Activated B cell treated with CpG ODN at 0.5 μM for 24 hours (primary cell): ENCODE results near the gene PGAP2. TPM values are rescaled to one million over a fixed set of nuclear protein-coding genes. Genes with fewer than 3 reads are reported as not detected.
A peak's percentile ranks its signal among the peaks of the same experiment; 100 is the strongest.

Source experiments
- ATAC-seq: fragments of 200-7000 bp; cut with Tn5 transposase; one replicate; pipeline ENCODE4 v1.10.0; 2021; ENCODE audit warnings: low read depth, mild to moderate bottlenecking, moderate library complexity
- CTCF ChIA-PET: fragments of 350-600 bp; sonication (Branson Sonifier 250); formaldehyde crosslinking; loops from one replicate; lab custom pipeline; 2021; ENCODE audit warnings: antibody characterized with exemption; lab: Charles Lee
- POLR2A ChIA-PET: fragments of 350-600 bp; sonication (Branson Sonifier 250); formaldehyde crosslinking; loops from one replicate; lab custom pipeline; 2021; ENCODE audit warnings: antibody characterized with exemption; lab: Charles Lee
- DNase-seq: peaks from one replicate; pipeline ENCODE4 v3.0.0; 2022
- H3K27ac Mint-ChIP-seq: one replicate; pipeline ENCODE4 v1.8.0; 2020; ENCODE audit warnings: mixed read lengths
- H3K27me3 Mint-ChIP-seq: one replicate; pipeline ENCODE4 v1.8.0; 2021; ENCODE audit warnings: mixed read lengths
- H3K36me3 Mint-ChIP-seq: one replicate; pipeline ENCODE4 v1.8.0; 2021; ENCODE audit warnings: low read depth, mixed read lengths
- H3K4me1 Mint-ChIP-seq: one replicate; pipeline ENCODE4 v1.8.0; 2021; ENCODE audit warnings: mixed read lengths
- H3K4me3 Mint-ChIP-seq: one replicate; pipeline ENCODE4 v1.8.0; 2020; ENCODE audit warnings: mild to moderate bottlenecking, mixed read lengths
- H3K9me3 Mint-ChIP-seq: one replicate; pipeline ENCODE4 v1.8.0; 2020; ENCODE audit warnings: mixed read lengths
- CTCF ChIP-seq: fragments of 200-600 bp; IDR thresholded peaks from one replicate; pipeline ENCODE4 v1.8.0; 2022; ENCODE audit warnings: antibody characterized with exemption, mild to moderate bottlenecking
- intact Hi-C: fragments of 100-400 bp; cut with micrococcal nuclease; formaldehyde crosslinking; loops from one replicate; pipeline ENCODE4 v1.15.1; 2024
- total RNA-seq: library from RNA; stranded (reverse); gene quantifications from 2 replicates; pipeline ENCODE4 v1.2.3, GENCODE V29; 2022

Gene PGAP2
- total RNA-seq, 1 donor from 2014 or later = 25.0 TPM

- ChIA-PET CTCF (interaction anchor here (0.7 to 13.0 kb wide), 3 partner anchors 8 to 100 kb away, joined by 4 to 156 read pairs (median 8); partner anchors contain the start of genes RHOG and STIM1), POLR2A (interaction anchor here (1.6 to 3.1 kb wide), 2 partner anchors 8 to 22 kb away, joined by 10 to 24 read pairs; partner anchors contain the start of genes RHOG and STIM1)
- peaks cover 75% of the 10 kb centered on the region for H3K4me1 Mint-ChIP-seq
- ATAC-seq (no peak), DNase-seq (no peak)
- no peak for TF ChIP-seq CTCF
- intact Hi-C loops = no loop called here
- peaks cover 75% of the 10 kb centered on the region for H3K36me3 Mint-ChIP-seq
- no peaks in the 10 kb centered on the region for H3K9me3 Mint-ChIP-seq
- no peak overlapping the region for H3K4me3 Mint-ChIP-seq
- H3K27ac Mint-ChIP-seq = peak overlapping the region; percentile 50
- H3K27me3 Mint-ChIP-seq = no peaks in the 10 kb centered on the region
Measured at GRCh38 chr11:3832816-3833215, 24.5 kb downstream of the PGAP2 start.

- no peak for ATAC-seq
- POLR2A ChIA-PET = interaction anchor here (1.6 kb wide), 1 partner anchor 22 kb away, joined by 10 read pairs; the partner anchor contains the start of gene STIM1
- Mint-ChIP-seq H3K4me3 (no peak overlapping the region), H3K4me1 (peaks cover 79% of the 10 kb centered on the region), H3K27ac (peak overlapping the region; percentile 59), H3K9me3 (no peaks in the 10 kb centered on the region), H3K27me3 (no peaks in the 10 kb centered on the region), H3K36me3 (peaks cover 75% of the 10 kb centered on the region)
- TF ChIP-seq CTCF = no peak
- CTCF ChIA-PET = interaction anchor here (0.7 to 13.0 kb wide), 2 partner anchors 19 to 99 kb away, joined by 4 to 156 read pairs; partner anchors contain the start of gene STIM1
- intact Hi-C loops = no loop called here
- no peak for DNase-seq
Measured at GRCh38 chr11:3833449-3833848, 25.1 kb downstream of the PGAP2 start.

- Mint-ChIP-seq H3K27me3 (no peaks in the 10 kb centered on the region), H3K27ac (peak overlapping the region; percentile 76), H3K4me3 (peak overlapping the region; percentile 65), H3K36me3 (peaks cover 78% of the 10 kb centered on the region), H3K9me3 (no peaks in the 10 kb centered on the region), H3K4me1 (peaks cover 88% of the 10 kb centered on the region)
- ATAC-seq = no peak
- no peak for DNase-seq
- intact Hi-C loops = no loop called here
- CTCF ChIA-PET = interaction anchor here (0.8 to 13.0 kb wide), 2 partner anchors 9 to 18 kb away, joined by 3 to 156 read pairs; partner anchors contain the start of gene STIM1
- POLR2A ChIA-PET = interaction anchor here (1.3 to 1.4 kb wide), 3 partner anchors 10 to 21 kb away, joined by 3 to 7 read pairs (median 4); partner anchors contain the start of gene STIM1
- no peak for TF ChIP-seq CTCF
Measured at GRCh38 chr11:3834349-3834663, 25.9 kb downstream of the PGAP2 start.

- intact Hi-C loops = no loop called here
- no peaks in the 10 kb centered on the region for H3K27me3 Mint-ChIP-seq
- no peak for DNase-seq
Measured at GRCh38 chr11:3834664-3835461, 26.5 kb downstream of the PGAP2 start.

More at GRCh38 chr11:3834664-3835461, 26.5 kb downstream of the PGAP2 start:
- H3K9me3 Mint-ChIP-seq = no peaks in the 10 kb centered on the region
- CTCF ChIA-PET = interaction anchor here (1.0 to 13.0 kb wide), 2 partner anchors 10 to 17 kb away, joined by 5 to 156 read pairs; partner anchors contain the start of gene STIM1
- H3K27ac Mint-ChIP-seq = peak overlapping the region; percentile 76
- ATAC-seq = no peak
- peaks cover 80% of the 10 kb centered on the region for H3K36me3 Mint-ChIP-seq
- POLR2A ChIA-PET = interaction anchor here (0.7 to 7.1 kb wide), 6 partner anchors 9 to 26 kb away, joined by 3 to 91 read pairs (median 6); partner anchors contain the start of genes PGAP2 and STIM1
- H3K4me3 Mint-ChIP-seq = peak overlapping the region; percentile 65
- no peak for TF ChIP-seq CTCF
- peaks cover 93% of the 10 kb centered on the region for H3K4me1 Mint-ChIP-seq
